Psoas muscle (tissue), 8 donors: ENCODE measurements around the gene TEX9. TPM values are rescaled to one million over a fixed set of nuclear protein-coding genes. Genes with fewer than 3 reads are reported as not detected.

Experiments
- ATAC-seq, 4 donors: fragments of 200-7000 bp; cut with Tn5 transposase; one replicate each; pipeline ENCODE4 v1.9.1; 2020; ENCODE audit warnings: moderate library complexity in 3 of 4, mild to moderate bottlenecking in 2 of 4
- DNase-seq, 2 donors: peaks; one replicate each; pipeline ENCODE4 v3.0.0-alpha.2; 2020
- H3K27ac ChIP-seq: fragments of 200-600 bp; one replicate; pipeline ENCODE4 v1.8.0; 2022
- H3K27me3 ChIP-seq, 3 donors: fragments of 200-600 bp in 1 of 3; one replicate each; pipeline versions ENCODE4 v1.6.1 to v1.8.0; 2013 to 2022; ENCODE audit warnings: low read length in 2 of 3, mild to moderate bottlenecking in 2 of 3, moderate library complexity in 1 of 3; ENCODE audit not compliant: insufficient read depth in 3 of 3
- H3K36me3 ChIP-seq, 2 donors: fragments of 200-600 bp in 1 of 2; one replicate each; pipeline versions ENCODE4 v1.6.1 to v1.8.0; 2013 to 2022; ENCODE audit warnings: low read depth in 1 of 2, mild to moderate bottlenecking in 1 of 2, moderate library complexity in 1 of 2; ENCODE audit not compliant: insufficient read depth in 1 of 2
- H3K4me1 ChIP-seq: fragments of 200-600 bp; one replicate; pipeline ENCODE4 v1.8.0; 2022
- H3K4me3 ChIP-seq: fragments of 200-600 bp; one replicate; pipeline ENCODE4 v1.8.0; 2022; ENCODE audit warnings: mild to moderate bottlenecking
- H3K9me3 ChIP-seq: fragments of 200-600 bp; one replicate; pipeline ENCODE4 v1.8.0; 2022
- WGBS, 3 donors: extraction: QIAGEN DNeasy Blood & Tissue Kit; methylation state at CpG; one replicate each; pipeline versions ENCODE4 v1.1.6 to v1.1.7; 2013; 5-methylcytosine and 5-hydroxymethylcytosine counted together
- intact Hi-C, 2 donors: fragments of 100-400 bp; cut with DNase I; formaldehyde crosslinking; loops; one replicate each; pipeline versions ENCODE4 v1.11.0 to v1.14.2; 2022
- polyA plus RNA-seq, 3 donors: library from polyadenylated mRNA; stranded (reverse); fragments of 200-250 nt; gene quantifications; one replicate each; pipeline ENCODE4 v1.2.3, GENCODE V29; 2013
- total RNA-seq, 4 donors: library from RNA; stranded (reverse); fragmentation: NEBNext Ultra II Directional in 2 of 4; extraction: Animal tissue kit (Norgen Biotek cat#: 25700) in 2 of 4; gene quantifications; one replicate each; pipeline versions ENCODE4 v1.2.1 to v1.2.4, GENCODE V29; 2021 to 2023
- TF ChIP-seq, protein P1 (sequence below): fragments of 200-600 bp; IDR thresholded peaks from one replicate; pipeline ENCODE4 v1.8.0; 2022; ENCODE audit warnings: antibody characterized with exemption
- donor health status: healthy with polysubstance abuse.
- donor health status: DM: no; HTN: no; CAD: no; lungs with moderate emphysema.
- donor health status: Bipolar disorder and iron deficiency.
- donor health status: healthy.
- donor health status: DM: yes; HTN: yes; CAD: no.
- donor health status: DM: no; HTN: no; CAD: no.
- donor health status: DM: no; HTN: no; CAD: no.
- donor health status: DM: yes; HTN: yes; CAD: no.

TEX9 gene
- total and polyA plus RNA-seq, 7 donors: 0.09 to 0.73 (median 0.33) TPM; not detected in 1

DNA sequence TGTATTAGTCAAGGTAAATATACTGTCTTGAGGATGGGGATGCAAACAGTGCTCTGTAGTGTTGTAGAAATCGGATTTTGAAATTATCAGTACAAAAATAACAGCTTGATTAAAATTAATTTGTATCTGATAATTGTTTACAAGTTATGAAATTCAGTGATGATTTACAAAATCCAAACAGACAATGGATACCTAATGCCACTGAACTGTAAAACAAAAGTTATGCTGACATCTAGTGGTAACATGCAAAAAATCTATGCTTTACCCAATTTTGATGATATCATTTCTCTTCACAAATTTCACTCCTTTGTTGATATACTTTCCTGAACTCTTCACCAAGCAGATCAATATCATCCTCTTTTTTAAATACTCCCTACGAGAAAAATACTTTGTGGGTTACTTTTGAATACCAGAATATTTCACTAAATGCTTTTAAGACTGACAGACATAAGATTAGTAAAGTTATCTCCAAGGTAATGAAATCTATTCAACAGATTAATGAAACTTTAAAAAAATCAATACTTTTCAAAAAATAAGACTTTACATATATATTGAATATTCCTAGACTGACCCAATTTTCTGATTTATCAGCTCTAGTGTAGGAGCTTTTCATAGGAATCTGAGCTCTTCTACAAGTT lies 63.7 kb downstream of the TEX9 start:
- no peak overlapping the region for H3K4me3 ChIP-seq
- H3K9me3 ChIP-seq: no peaks in the 10 kb centered on the region
- DNase-seq (no peak), ATAC-seq (no peak)
- intact Hi-C loops: loop anchor here (2.0 to 5.0 kb wide), 2 partner anchors 182 kb away; no protein-coding TSS in a partner anchor
- TF ChIP-seq, protein P1, sequence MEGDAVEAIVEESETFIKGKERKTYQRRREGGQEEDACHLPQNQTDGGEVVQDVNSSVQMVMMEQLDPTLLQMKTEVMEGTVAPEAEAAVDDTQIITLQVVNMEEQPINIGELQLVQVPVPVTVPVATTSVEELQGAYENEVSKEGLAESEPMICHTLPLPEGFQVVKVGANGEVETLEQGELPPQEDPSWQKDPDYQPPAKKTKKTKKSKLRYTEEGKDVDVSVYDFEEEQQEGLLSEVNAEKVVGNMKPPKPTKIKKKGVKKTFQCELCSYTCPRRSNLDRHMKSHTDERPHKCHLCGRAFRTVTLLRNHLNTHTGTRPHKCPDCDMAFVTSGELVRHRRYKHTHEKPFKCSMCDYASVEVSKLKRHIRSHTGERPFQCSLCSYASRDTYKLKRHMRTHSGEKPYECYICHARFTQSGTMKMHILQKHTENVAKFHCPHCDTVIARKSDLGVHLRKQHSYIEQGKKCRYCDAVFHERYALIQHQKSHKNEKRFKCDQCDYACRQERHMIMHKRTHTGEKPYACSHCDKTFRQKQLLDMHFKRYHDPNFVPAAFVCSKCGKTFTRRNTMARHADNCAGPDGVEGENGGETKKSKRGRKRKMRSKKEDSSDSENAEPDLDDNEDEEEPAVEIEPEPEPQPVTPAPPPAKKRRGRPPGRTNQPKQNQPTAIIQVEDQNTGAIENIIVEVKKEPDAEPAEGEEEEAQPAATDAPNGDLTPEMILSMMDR: peak; percentile 51
- H3K36me3 ChIP-seq: no peaks in the 10 kb centered on the region
- no peaks in the 10 kb centered on the region for H3K27me3 ChIP-seq
- no peak overlapping the region for H3K27ac ChIP-seq
- 33 to 42% (median 37%) methylated on average over 2 of the region's 2 CpGs for WGBS, 3 donors
- H3K4me1 ChIP-seq: no peaks in the 10 kb centered on the region

DNA sequence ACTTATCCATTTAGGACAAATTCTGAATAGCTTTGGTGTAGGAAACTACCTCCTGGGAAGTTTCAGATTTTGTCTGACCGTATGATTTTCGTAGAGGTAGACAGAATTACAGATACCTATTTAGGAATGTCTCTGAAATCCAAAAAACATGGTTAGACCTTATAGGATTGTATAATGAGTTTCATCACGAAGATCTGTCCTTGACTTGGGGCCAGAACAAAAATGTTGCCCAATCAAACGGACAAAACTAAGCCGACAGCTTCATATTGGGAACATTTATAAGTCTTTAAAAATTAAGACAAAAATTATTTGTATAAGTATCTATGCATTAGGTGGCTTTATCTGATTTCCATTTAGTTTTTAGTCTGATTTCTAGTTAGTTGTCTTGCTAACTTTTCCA lies 67.1 kb downstream of the TEX9 start:
- intact Hi-C loops: no loop called here
- Histone ChIP-seq H3K4me1 (no peaks in the 10 kb centered on the region), H3K27me3 (no peaks in the 10 kb centered on the region), H3K27ac (no peak overlapping the region), H3K36me3 (no peaks in the 10 kb centered on the region), H3K4me3 (no peak overlapping the region), H3K9me3 (no peaks in the 10 kb centered on the region)
- 86 to 95% (median 93%) methylated on average over 5 of the region's 5 CpGs for WGBS, 3 donors
- DNase-seq (no peak), ATAC-seq (no peak)
- TF ChIP-seq, protein P1: no peak

DNA sequence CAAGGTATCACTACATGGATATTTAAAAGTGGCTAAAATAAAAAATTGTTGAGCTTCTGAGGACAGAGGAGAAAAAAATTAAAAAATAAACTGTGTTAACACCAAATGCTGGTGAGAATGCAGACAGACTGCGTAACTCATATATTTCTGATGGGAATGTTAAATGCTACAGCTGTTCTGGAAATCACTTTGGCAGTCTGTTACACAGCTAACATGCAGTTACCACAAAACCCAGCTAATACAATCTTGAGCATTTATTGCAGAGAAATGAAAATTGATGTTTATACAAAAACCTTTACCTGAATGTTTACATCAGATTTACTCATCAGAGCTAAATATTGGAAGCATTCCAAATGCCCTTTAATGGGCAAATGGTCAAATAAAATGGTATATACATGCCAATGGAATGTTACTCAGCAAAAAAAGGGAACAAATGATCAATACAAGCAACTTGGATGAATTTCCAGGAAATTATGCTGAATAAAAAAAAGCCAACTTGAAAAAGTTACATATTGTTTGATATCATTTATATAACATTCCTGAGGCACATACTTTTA lies 75.1 kb downstream of the TEX9 start:
- no peaks in the 10 kb centered on the region for H3K27me3 ChIP-seq
- ATAC-seq: no peak
- no peak for DNase-seq
- intact Hi-C loops: no loop called here
- TF ChIP-seq, protein P1: no peak
- H3K4me1 ChIP-seq: no peaks in the 10 kb centered on the region
- H3K27ac ChIP-seq: no peak overlapping the region
- no peaks in the 10 kb centered on the region for H3K9me3 ChIP-seq
- no peaks in the 10 kb centered on the region for H3K36me3 ChIP-seq
- no peak overlapping the region for H3K4me3 ChIP-seq
- WGBS, 3 donors: 91 to 97% (median 96%) methylated on average over 1 of the region's 1 CpG

DNA sequence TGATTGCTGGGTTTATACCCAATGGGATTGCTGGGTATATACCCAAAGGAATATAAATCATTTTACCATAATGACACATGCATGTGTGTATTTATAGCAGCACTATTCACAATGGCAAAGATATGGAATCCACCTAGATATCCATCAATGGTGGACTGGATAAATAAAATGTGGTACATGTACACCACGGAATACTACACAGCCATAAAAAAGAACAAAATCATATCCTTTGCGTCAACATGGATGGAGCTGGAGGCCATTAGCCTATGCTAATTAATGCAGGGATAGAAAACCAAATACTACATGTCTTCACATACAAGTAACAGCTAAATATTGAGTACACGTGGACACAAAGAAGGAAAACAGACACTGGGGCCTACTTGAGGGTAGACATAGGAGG lies 77.1 kb downstream of the TEX9 start:
- WGBS, 3 donors: 97 to 99% (median 99%) methylated on average over 3 of the region's 3 CpGs
- Histone ChIP-seq H3K9me3 (no peaks in the 10 kb centered on the region), H3K27ac (no peak overlapping the region), H3K4me3 (no peak overlapping the region), H3K27me3 (no peaks in the 10 kb centered on the region), H3K36me3 (no peaks in the 10 kb centered on the region), H3K4me1 (no peaks in the 10 kb centered on the region)
- ATAC-seq: no peak
- intact Hi-C loops: no loop called here
- TF ChIP-seq, protein P1: no peak
- DNase-seq: no peak

DNA sequence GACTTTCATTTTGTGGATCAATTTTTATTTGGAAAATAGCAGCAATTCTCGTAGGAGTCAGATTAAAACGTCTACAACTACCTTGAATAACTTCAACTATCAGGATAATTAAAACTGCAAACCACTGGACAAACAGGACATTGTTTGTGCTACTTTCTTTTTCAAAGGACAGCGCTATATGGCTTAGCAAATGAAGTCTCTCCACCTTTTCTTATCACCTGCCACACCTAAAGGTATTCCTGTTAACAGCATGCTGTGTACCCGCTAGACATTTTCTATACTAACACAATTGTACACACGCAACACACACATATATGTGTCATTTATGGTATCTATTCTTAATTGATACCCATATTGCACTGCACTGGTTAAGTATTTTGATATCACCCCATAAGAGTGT lies 80.5 kb downstream of the TEX9 start:
- Histone ChIP-seq H3K9me3 (no peaks in the 10 kb centered on the region), H3K4me3 (no peak overlapping the region), H3K4me1 (no peaks in the 10 kb centered on the region), H3K27me3 (no peaks in the 10 kb centered on the region), H3K36me3 (no peaks in the 10 kb centered on the region), H3K27ac (no peak overlapping the region)
- 93 to 94% (median 93%) methylated on average over 5 of the region's 5 CpGs for WGBS, 3 donors
- intact Hi-C loops: no loop called here
- DNase-seq: no peak
- TF ChIP-seq, protein P1: no peak
- ATAC-seq: no peak
